ENCODE measurements around the gene TRHDE.

DNA sequence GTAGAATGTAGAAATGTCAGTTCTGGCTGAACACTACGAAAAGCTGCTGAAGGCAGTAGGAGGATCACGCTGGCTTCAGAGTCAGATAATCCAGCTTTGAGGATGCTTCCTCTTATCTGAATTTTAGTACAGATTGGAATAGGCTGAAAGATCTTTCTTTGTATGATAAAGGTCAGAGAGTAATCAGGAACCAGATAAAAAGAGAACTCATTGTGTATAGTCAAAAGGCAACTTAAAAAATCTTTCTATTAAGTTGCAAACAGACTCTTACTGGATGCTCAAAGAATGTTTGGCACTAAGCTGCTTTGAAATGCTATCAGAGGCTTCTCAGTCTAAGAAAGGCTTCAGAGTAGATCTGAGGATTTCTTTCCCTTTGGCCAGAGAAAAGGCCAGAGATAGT is 21.8 kb upstream of the TRHDE start:
- TF ChIP-seq POLR2A (IDR thresholded peaks at IDR 0.05; ENCODE audit: low read depth, low read length), result no peak
- TF ChIP-seq CTCF (IDR thresholded peaks at IDR 0.05; ENCODE audit: extremely low read depth in 1 of 2, insufficient read depth in 1 of 2, low read depth in 1 of 2, low read length in 2 of 2), result no peak
- TF ChIP-seq, protein P1, sequence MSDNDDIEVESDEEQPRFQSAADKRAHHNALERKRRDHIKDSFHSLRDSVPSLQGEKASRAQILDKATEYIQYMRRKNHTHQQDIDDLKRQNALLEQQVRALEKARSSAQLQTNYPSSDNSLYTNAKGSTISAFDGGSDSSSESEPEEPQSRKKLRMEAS (IDR thresholded peaks at IDR 0.05; ENCODE audit: insufficient read depth, insufficient read length), result no peak
- TF ChIP-seq MYC (IDR thresholded peaks at IDR 0.05; ENCODE audit: low read depth, low read length), result no peak
